ENCODE data around the gene CBLN4.

Gene CBLN4

GRCh38 chr20:55947701-55948100 is 57.6 kb downstream of the CBLN4 start:
- in situ Hi-C loops (cut with MboI; ENCODE audit: low sequenced_read_pairs), result no loop called here
